NCI-H1092 (cell line): Measurements from ENCODE around the gene ALKBH6.
"Not testable (repeated sequence)": the region's sequence is repeated elsewhere in the genome, so short reads cannot be mapped to it uniquely, and the experiment has no call there.

Source experiments
- DNase-seq: peaks from one replicate; lab custom pipeline; 2025; lab: John Stamatoyannopoulos, UW

Gene ALKBH6

GRCh38 chr19:35992907-35993765 is 20.9 kb downstream of the ALKBH6 start:
- DNase-seq = no peak

- DNase-seq = no peak
Measured at GRCh38 chr19:35991731-35992450, 22.1 kb downstream of the ALKBH6 start.

DNA sequence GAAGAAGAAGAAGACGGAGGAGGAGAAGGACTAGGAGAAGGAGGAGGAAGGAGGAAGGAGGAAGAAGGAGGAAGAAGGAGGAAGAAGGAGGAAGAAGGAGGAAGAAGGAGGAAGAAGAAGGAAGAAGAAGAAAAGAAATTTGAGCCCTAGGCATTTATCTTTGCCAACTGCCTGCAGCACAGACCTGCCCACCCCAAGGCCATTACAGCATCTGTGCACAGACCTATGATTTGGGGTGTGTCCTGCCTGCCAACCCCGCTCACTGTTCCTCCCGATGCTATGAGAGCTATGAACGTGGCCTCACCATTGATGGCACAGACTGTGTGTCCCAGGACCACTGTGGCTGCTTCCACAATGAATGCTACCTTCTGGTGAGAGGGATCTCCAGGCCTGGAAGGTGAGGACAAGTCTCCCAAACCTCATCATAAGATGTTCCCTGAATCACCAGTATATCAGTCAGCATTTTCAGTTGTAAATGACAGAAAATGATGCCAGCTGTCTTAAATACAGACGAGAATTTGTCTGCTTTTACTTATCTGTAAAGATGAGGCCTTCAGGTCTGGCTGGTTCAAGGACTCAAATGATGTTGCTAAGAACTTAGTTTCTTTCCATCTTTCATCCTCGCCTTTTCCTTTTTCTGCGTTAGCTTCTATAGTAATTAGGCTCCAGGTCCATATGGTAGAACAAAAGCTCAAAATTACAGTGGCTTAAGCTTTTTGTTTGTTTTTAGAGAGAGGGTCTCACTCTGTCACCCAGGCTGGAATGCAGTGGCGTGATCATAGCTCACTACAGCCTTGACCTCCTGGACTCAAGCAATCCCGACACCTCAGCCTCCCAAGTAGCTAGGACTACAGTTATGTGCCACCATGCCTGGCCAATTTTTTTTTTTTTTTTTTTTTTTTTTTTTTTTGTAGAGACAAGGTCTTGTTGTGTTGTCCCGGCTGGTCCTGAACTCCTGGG is 23.0 kb downstream of the ALKBH6 start:
- DNase-seq = no peak

DNA sequence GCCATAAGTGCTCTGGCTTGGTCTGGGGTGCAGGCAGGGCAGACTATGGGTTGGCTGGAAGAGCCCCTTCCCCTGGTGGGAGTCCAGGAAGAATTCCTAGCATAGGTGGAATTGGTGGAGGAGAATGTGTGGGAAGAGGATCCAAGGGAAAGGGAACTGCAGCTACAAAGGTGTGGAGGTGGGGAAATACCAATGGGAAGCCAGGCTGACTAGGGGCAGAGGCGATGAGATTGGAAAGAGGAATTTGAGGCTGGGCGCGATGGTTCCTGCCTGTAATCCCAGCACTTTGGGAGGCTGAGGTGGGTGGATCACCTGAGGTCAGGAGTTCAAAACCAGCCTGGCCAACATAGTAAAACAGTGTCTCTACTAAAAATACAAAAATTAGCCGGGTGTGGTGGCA is 23.9 kb downstream of the ALKBH6 start:
- no peak for DNase-seq

- DNase-seq = no peak
Measured at GRCh38 chr19:35988824-35989223, 25.2 kb downstream of the ALKBH6 start.

DNA sequence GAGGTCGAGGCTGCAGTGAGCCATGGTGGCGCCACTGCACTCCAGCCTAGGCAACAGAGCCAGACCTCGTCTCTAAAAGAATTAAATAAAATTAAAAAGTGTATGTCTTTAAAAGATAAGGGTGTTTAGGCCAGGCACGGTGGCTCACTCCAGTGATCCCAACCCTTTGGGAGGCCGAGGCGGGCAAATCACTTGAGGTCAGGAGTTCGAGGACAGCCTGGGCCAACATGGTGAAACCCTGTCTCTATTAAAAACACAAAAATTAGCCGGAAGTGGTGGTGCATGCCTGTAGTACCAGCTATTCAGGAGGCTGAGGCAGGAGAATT is 26.5 kb downstream of the ALKBH6 start:
- no peak for DNase-seq

- DNase-seq = peak; percentile 33
Measured at GRCh38 chr19:35986664-35987570, 27.1 kb downstream of the ALKBH6 start.

- DNase-seq = no peak
Measured at GRCh38 chr19:35986111-35986510, 27.9 kb downstream of the ALKBH6 start.

DNA sequence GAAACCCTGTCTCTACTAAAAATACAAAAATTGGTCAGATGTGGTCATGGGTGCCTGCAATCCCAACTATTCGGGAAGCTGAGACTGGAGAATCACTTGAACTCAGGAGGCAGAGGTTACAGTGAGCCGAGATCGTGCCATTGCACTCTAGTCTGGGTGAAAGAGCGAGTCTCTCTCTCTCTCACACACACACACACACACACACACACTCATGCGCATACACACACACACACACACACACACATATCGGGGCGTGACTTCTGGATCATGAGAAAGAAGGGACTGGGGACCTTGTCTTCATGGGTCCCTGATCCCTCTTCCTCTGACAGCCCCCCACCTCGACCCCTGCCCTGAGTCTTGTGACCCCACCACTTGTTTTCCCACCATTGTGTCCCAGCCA is 30.8 kb downstream of the ALKBH6 start:
- DNase-seq = no peak

DNA sequence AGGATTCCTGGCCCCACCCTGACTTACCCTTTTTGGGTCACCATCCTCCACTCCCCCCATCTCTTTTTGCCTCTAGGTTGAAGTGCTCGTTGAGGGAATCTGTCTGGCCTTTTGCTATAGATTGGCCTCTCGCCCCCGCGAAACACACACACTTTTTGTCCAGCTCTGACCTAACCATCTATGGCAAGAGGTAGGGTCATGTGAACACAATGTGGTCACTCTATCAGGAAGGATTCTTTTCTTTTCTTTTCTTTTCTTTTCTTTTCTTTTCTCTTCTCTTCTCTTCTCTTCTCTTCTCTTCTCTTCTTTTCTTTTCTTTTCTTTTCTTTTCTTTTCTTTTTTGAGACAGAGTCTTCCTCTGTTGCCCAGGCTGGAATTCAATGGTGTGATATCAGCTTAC is 33.0 kb downstream of the ALKBH6 start:
- not testable (repeated sequence) for DNase-seq

- DNase-seq = no peak
Measured at GRCh38 chr19:35978832-35979365, 35.1 kb downstream of the ALKBH6 start.

- DNase-seq = no peak
Measured at GRCh38 chr19:35978271-35978670, 35.7 kb downstream of the ALKBH6 start.

DNA sequence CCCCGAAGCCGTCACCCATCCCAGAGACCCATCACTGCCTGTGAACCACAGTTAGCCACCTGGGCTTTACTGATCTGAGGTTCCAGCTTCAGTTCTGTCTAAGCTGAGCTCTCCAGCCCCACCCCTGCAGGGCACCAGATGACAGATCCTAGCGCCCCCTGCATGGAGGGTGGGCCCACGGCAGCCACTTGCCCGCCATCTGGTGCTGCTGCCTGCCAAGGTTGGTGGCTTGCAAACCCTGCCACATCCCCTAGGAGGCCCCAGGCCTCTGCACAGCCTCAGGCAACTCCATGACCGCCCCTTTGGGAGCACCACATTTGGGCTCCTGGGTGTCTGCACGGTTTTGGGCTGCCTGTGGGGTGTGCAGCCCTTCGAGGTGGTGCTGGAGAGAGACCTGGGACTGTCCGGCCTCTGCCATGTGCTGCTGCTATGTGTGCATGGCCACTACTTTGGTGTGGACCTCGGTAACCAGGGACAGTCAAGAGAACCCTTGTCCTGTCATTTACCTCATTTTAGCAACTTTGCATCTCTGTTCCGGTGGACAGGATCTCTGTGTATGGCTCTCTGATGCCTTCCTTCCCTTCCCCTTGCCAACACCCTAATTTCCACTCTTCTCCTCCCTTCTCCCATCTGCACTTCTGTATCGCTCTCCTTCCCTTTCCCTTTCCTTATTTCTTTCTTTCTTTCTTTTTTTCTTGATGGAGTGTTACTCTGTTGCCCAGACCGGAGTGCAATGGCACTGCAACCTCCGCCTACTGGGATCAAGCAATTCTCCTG is 36.4 kb downstream of the ALKBH6 start:
- DNase-seq = no peak

DNA sequence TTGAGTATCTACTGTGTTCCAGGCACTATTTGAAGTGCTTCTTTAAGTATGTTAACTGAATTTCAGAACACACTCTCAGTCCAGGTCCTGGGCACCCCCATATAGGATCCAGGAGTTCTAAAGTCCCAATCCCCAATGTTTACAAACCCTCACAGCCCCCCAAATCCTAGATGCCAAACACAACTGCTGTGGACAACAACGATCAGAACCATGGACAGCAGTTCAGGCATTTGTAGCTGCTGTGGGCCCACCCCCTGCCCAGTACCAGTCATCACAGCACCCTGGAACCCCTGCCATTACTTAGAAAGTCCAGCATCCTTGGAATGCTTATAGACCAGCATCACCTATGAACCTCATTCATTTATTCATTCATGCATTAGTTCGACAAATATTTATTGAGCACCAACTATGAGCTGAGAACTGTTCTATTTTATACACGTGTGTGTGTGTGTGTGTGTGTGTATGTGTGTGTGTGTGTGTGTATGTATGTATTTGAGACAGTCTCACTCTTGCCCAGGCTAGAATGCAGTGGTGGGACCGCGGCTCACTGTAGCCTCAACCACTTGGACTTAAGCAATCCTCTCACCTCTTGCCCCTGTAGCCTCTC is 38.3 kb downstream of the ALKBH6 start:
- DNase-seq = no peak

DNA sequence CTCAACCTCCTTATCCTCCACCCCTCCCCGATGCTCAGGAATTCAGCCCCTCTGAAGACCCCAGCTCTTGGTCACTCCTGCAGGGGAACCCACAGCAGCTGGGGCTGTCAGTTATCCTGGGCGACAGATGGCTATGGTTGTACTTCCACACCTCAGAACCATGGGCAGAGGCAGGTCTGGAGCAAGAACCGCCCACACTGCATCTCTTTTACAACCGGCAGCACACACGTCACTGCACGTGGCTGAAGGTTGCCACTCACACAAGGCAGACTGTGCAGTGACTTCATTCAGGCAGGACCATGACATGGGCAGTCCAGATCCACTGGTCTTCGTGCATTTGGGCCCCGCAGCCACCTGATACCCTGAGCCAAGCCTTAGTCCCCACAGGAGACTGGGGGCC is 40.5 kb downstream of the ALKBH6 start:
- no peak for DNase-seq

DNA sequence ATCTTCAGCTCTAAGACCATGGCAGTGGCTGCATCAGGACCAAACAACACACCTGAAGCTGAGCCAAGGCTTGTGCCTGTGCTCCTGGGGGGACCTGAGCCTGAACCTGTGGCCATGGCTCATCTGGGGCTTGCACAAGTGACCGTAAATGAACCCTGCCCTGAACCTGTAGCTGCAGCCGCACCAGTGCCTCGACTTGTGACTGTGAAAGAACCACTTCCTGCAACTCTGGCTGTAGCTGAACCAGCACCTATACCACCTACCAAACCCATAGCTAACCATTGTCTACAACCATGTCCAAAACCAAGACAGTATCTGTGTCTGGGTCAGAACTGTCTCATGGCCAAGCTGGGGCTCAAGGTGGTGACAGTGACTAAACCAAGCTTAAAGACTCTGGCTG is 47.2 kb downstream of the ALKBH6 start:
- no peak for DNase-seq

GRCh38 chr19:35963514-35963913 is 50.5 kb downstream of the ALKBH6 start:
- no peak for DNase-seq

DNA sequence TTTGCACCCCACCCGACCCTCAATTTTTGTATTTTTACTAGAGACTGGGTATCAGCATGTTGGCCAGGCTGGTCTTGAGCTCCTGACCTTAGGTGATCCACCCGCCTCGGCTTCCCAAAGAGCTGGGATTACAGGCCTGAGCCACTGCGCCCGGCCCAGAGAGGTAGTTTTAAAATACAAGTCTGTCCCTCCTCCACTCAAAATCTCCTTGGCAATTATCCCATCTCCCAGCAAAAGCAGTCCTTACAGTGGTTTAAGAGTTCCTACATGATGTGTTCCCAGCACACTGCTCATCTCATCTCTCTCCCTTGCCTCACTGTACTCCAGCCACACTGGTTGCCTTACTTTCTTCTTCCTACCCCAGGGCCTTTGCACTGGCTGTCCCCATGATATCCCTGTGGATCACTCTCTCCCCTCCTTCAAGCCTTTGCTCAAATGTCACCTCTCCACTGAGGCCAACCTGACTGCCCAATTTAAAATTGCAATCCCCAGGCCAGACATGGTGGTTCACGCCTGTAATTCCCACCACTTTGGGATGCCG is 53.5 kb downstream of the ALKBH6 start:
- DNase-seq = no peak

- no peak for DNase-seq
Measured at GRCh38 chr19:35959968-35960320, 54.1 kb downstream of the ALKBH6 start.
